ENCODE results near the gene GGN. TPM values are rescaled to one million over a fixed set of nuclear protein-coding genes. Genes with fewer than 3 reads are reported as not detected.
"Not testable (repeated sequence)": the region's sequence is repeated elsewhere in the genome, so short reads cannot be mapped to it uniquely, and the experiment has no call there.

The GGN gene
- total RNA-seq, 1 donor from 2014 or later: 0.86 TPM

GRCh38 chr19:38362076-38362945 lies 25.5 kb downstream of the GGN start:
- peak; percentile 87 for DNase-seq (ENCODE audit: low spot score)

GRCh38 chr19:38361633-38362075 lies 26.2 kb downstream of the GGN start:
- DNase-seq (ENCODE audit: low spot score): peak; percentile 70

- DNase-seq (ENCODE audit: low spot score): no peak
These were observed 26.8 kb downstream of the GGN start for GRCh38 chr19:38360839-38361631.

GRCh38 chr19:38360351-38360750 lies 27.5 kb downstream of the GGN start:
- no peak for DNase-seq (ENCODE audit: low spot score)

GRCh38 chr19:38359242-38360021 lies 28.4 kb downstream of the GGN start:
- no peak for DNase-seq (ENCODE audit: low spot score)

GRCh38 chr19:38358071-38358470 lies 29.8 kb downstream of the GGN start:
- no peak for DNase-seq (ENCODE audit: low spot score)

- DNase-seq (ENCODE audit: low spot score): no peak
These were observed 31.8 kb downstream of the GGN start for GRCh38 chr19:38355728-38356725.

GRCh38 chr19:38352611-38353010 lies 35.2 kb downstream of the GGN start:
- no peak for DNase-seq (ENCODE audit: low spot score)

- DNase-seq (ENCODE audit: low spot score): no peak
These were observed 35.9 kb downstream of the GGN start for GRCh38 chr19:38351865-38352395.

GRCh38 chr19:38350883-38351282 lies 37.0 kb downstream of the GGN start:
- DNase-seq (ENCODE audit: low spot score): no peak

- DNase-seq (ENCODE audit: low spot score): no peak
These were observed 41.0 kb downstream of the GGN start for GRCh38 chr19:38346837-38347236.

- DNase-seq (ENCODE audit: low spot score): no peak
These were observed 46.9 kb downstream of the GGN start for GRCh38 chr19:38340927-38341326.

- DNase-seq (ENCODE audit: low spot score): not testable (repeated sequence)
These were observed 48.8 kb downstream of the GGN start for GRCh38 chr19:38339011-38339410.

- no peak for DNase-seq (ENCODE audit: low spot score)
These were observed 50.5 kb downstream of the GGN start for GRCh38 chr19:38337360-38337653.

GRCh38 chr19:38336638-38337359 lies 51.0 kb downstream of the GGN start:
- peak; percentile 98 for DNase-seq (ENCODE audit: low spot score)

- peak; percentile 98 for DNase-seq (ENCODE audit: low spot score)
These were observed 51.7 kb downstream of the GGN start for GRCh38 chr19:38335949-38336637.
